H9 (cell line): ENCODE data around the gene SLC1A6. TPM values are rescaled to one million over a fixed set of nuclear protein-coding genes. Genes with fewer than 3 reads are reported as not detected.

Experiments used
- DNase-seq: peaks from one replicate; pipeline ENCODE4 v3.0.0-alpha.2; 2017
- H2AFZ ChIP-seq: one replicate; pipeline ENCODE4 v1.6.1; 2013; ENCODE audit warnings: mild to moderate bottlenecking, low read length, control low read depth, moderate library complexity
- H2AK5ac ChIP-seq: 2 replicates; pipeline ENCODE4 v1.6.1; 2013; ENCODE audit warnings: low read length, control low read depth, mixed read lengths; ENCODE audit not compliant: insufficient read length
- H2BK120ac ChIP-seq: one replicate; pipeline ENCODE4 v1.6.1; 2013; ENCODE audit warnings: low read depth, mild to moderate bottlenecking, low read length, control low read depth, inconsistent platforms; ENCODE audit not compliant: poor library complexity, severe bottlenecking
- H2BK12ac ChIP-seq: 2 replicates; pipeline ENCODE4 v1.6.1; 2013; ENCODE audit warnings: low read length, control low read depth, mixed read lengths, low read depth; ENCODE audit not compliant: insufficient read length
- H2BK15ac ChIP-seq: 2 replicates; pipeline ENCODE4 v1.6.1; 2013; ENCODE audit warnings: low read depth, low read length, control low read depth
- H2BK20ac ChIP-seq: one replicate; pipeline ENCODE4 v1.6.1; 2013; ENCODE audit warnings: low read depth, mild to moderate bottlenecking, low read length, control low read depth, inconsistent platforms; ENCODE audit not compliant: poor library complexity, severe bottlenecking
- H2BK5ac ChIP-seq: 2 replicates; pipeline ENCODE4 v1.6.1; 2013; ENCODE audit warnings: low read length, control low read depth, mixed read lengths; ENCODE audit not compliant: insufficient read length
- H3K14ac ChIP-seq: 2 replicates; pipeline ENCODE4 v1.6.1; 2013; ENCODE audit warnings: low read length, control low read depth; ENCODE audit not compliant: insufficient read depth
- H3K18ac ChIP-seq: 2 replicates; pipeline ENCODE4 v1.6.1; 2013; ENCODE audit warnings: low read depth, mild to moderate bottlenecking, mixed read lengths, low read length, control low read depth; ENCODE audit not compliant: insufficient read length
- H3K23ac ChIP-seq: 2 replicates; pipeline ENCODE4 v1.6.1; 2013; ENCODE audit warnings: low read length, control low read depth, mixed read lengths, low read depth; ENCODE audit not compliant: insufficient read length
- H3K23me2 ChIP-seq: 2 replicates; pipeline ENCODE4 v1.6.1; 2013; ENCODE audit warnings: low read depth, mild to moderate bottlenecking, mixed read lengths, low read length, control low read depth; ENCODE audit not compliant: insufficient read length, poor library complexity, severe bottlenecking
- H3K27ac ChIP-seq: 2 replicates; pipeline ENCODE4 v1.5.1; 2013; ENCODE audit warnings: low read length, control low read depth, mixed read lengths, low read depth; ENCODE audit not compliant: insufficient read length
- H3K27me3 ChIP-seq: 2 replicates; pipeline ENCODE4 v1.6.1; 2013; ENCODE audit warnings: low read length, control low read depth, inconsistent platforms; ENCODE audit not compliant: insufficient read depth
- H3K4ac ChIP-seq: 2 replicates; pipeline ENCODE4 v1.6.1; 2013; ENCODE audit warnings: low read depth, mild to moderate bottlenecking, control low read depth, inconsistent platforms, low read length, moderate library complexity
- H3K4me1 ChIP-seq: 2 replicates; pipeline ENCODE4 v1.6.1; 2013; ENCODE audit warnings: low read length, control low read depth, inconsistent platforms; ENCODE audit not compliant: insufficient read depth
- H3K4me2 ChIP-seq: 2 replicates; pipeline ENCODE4 v1.6.1; 2013; ENCODE audit warnings: low read length, control low read depth, mixed read lengths; ENCODE audit not compliant: insufficient read length, insufficient read depth
- H3K56ac ChIP-seq: 2 replicates; pipeline ENCODE4 v1.6.1; 2013; ENCODE audit warnings: low read depth, mild to moderate bottlenecking, mixed read lengths, low read length, control low read depth; ENCODE audit not compliant: insufficient read length
- H3K79me1 ChIP-seq: 2 replicates; pipeline ENCODE4 v1.6.1; 2013; ENCODE audit warnings: low read depth, mild to moderate bottlenecking, moderate library complexity, low read length, control low read depth, inconsistent platforms; ENCODE audit not compliant: insufficient read depth, poor library complexity, severe bottlenecking
- H3K79me2 ChIP-seq: 2 replicates; pipeline ENCODE4 v1.6.1; 2013; ENCODE audit warnings: low read length, control low read depth, inconsistent platforms; ENCODE audit not compliant: insufficient read depth
- H3K9ac ChIP-seq: 2 replicates; pipeline ENCODE4 v1.6.1; 2013; ENCODE audit warnings: low read length, control low read depth, mixed read lengths; ENCODE audit not compliant: insufficient read length; ENCODE audit errors: extremely low read depth
- H3K9me3 ChIP-seq: one replicate; pipeline ENCODE4 v1.6.1; 2013; ENCODE audit warnings: low read depth, low read length, inconsistent platforms; ENCODE audit not compliant: control insufficient read depth
- H3T11ph ChIP-seq: one replicate; pipeline ENCODE4 v1.6.1; 2013; ENCODE audit warnings: mild to moderate bottlenecking, low read length, control low read depth, inconsistent platforms
- H4K20me1 ChIP-seq: one replicate; pipeline ENCODE4 v1.6.1; 2013; ENCODE audit not compliant: control insufficient read depth, insufficient read length, insufficient read depth
- H4K5ac ChIP-seq: 2 replicates; pipeline ENCODE4 v1.6.1; 2013; ENCODE audit warnings: low read depth, mild to moderate bottlenecking, mixed read lengths, low read length, control low read depth; ENCODE audit not compliant: insufficient read length
- H4K8ac ChIP-seq: replicated peaks from 2 replicates; pipeline ENCODE4 v1.6.1; 2013; ENCODE audit warnings: low read length, control low read depth, mixed read lengths, low read depth; ENCODE audit not compliant: insufficient read length
- H4K91ac ChIP-seq: 2 replicates; pipeline ENCODE4 v1.6.1; 2013; ENCODE audit warnings: low read depth, mild to moderate bottlenecking, moderate library complexity, mixed read lengths, low read length, control low read depth; ENCODE audit not compliant: insufficient read length
- H3K27ac Mint-ChIP-seq, 3 experiments: 2 replicates in 2 of 3; 3 replicates in 1 of 3; pipeline ENCODE4 v1.8.0; 2020 to 2021; ENCODE audit warnings: mixed read lengths in 3 of 3, mild to moderate bottlenecking in 1 of 3, moderate library complexity in 1 of 3
- H3K27me3 Mint-ChIP-seq: 2 replicates; pipeline ENCODE4 v1.8.0; 2021; ENCODE audit warnings: low read depth, mild to moderate bottlenecking, moderate library complexity, mixed read lengths
- H3K36me3 Mint-ChIP-seq, 3 experiments: 2 replicates in 2 of 3; 3 replicates in 1 of 3; pipeline ENCODE4 v1.8.0; 2020 to 2021; ENCODE audit warnings: low read depth in 3 of 3, mixed read lengths in 3 of 3; ENCODE audit not compliant: insufficient read depth in 1 of 3
- H3K4me1 Mint-ChIP-seq, 2 experiments: 2 replicates each; pipeline ENCODE4 v1.8.0; 2020; ENCODE audit warnings: mixed read lengths in 2 of 2
- H3K4me3 Mint-ChIP-seq, 2 experiments: 2 replicates in 1 of 2; 3 replicates in 1 of 2; pipeline ENCODE4 v1.8.0; 2020 to 2021; ENCODE audit warnings: mild to moderate bottlenecking in 2 of 2, mixed read lengths in 2 of 2, moderate library complexity in 1 of 2
- H3K9me3 Mint-ChIP-seq, 2 experiments: 2 replicates in 1 of 2; 3 replicates in 1 of 2; pipeline ENCODE4 v1.8.0; 2020; ENCODE audit warnings: mild to moderate bottlenecking in 2 of 2, mixed read lengths in 2 of 2, moderate library complexity in 1 of 2
- CTCF ChIP-seq: fragments of 200-600 bp; sonication (generic); conservative IDR thresholded peaks from 3 replicates; pipeline ENCODE4 v1.8.0; 2021; ENCODE audit warnings: antibody characterized with exemption, mild to moderate bottlenecking
- WGBS: extraction: QIAGEN DNeasy Blood & Tissue Kit; methylation state at CpG from one replicate; pipeline ENCODE4 v1.1.7; 2013; ENCODE audit warnings: missing lambda C conversion rate, low lambda C conversion rate, mixed read lengths; ENCODE audit not compliant: insufficient read length; ENCODE audit errors: extremely low coverage; 5-methylcytosine and 5-hydroxymethylcytosine counted together
- total RNA-seq: library from RNA; stranded (reverse); gene quantifications from 2 replicates; pipeline ENCODE4 v1.2.1, GENCODE V29; 2021

SLC1A6 gene
- total RNA-seq, 1 experiment from 2014 or later, result 8.3 TPM

- Histone ChIP-seq H2BK15ac (no peak overlapping the region), H4K8ac (no peak overlapping the region), H3K23me2 (no peaks in the 10 kb centered on the region), H3K27ac (no peak overlapping the region), H3K4me1 (no peaks in the 10 kb centered on the region), H3K27me3 (no peaks in the 10 kb centered on the region; the same call in 1 of the 2 replicates), H3K14ac (no peak overlapping the region), H4K91ac (no peak overlapping the region), H2BK120ac (no peak overlapping the region), H2BK12ac (no peak overlapping the region), H3K23ac (no peak overlapping the region), H3K18ac (no peak overlapping the region), H3K79me2 (no peaks in the 10 kb centered on the region), H4K5ac (no peak overlapping the region), H3T11ph (no peak overlapping the region), H2AK5ac (no peak overlapping the region), H3K4me2 (no peak overlapping the region), H3K9me3 (no peaks in the 10 kb centered on the region), H3K79me1 (no peaks in the 10 kb centered on the region), H2AFZ (no peak overlapping the region), H3K9ac (no peak overlapping the region), H4K20me1 (no peaks in the 10 kb centered on the region), H2BK20ac (no peak overlapping the region), H3K56ac (no peak overlapping the region), H2BK5ac (no peak overlapping the region), H3K4ac (no peak overlapping the region)
- TF ChIP-seq CTCF, result no peak
- Mint-ChIP-seq H3K27me3 (peaks cover 4% of the 10 kb centered on the region), H3K27ac (no peak overlapping the region), H3K36me3 (peaks cover 0 to 40% (median 7%) of the 10 kb centered on the region in 3 experiments; a peak in 4 of 7 replicates), H3K4me1 (no peaks in the 10 kb centered on the region), H3K4me3 (no peak overlapping the region), H3K9me3 (peaks cover 59 to 89% of the 10 kb centered on the region in 2 experiments)
- DNase-seq, result no peak
- no CpG with 5 or more reads among the region's 5 CpGs for WGBS
These were observed 62.8 kb downstream of the SLC1A6 start for GRCh38 chr19:14916848-14917247.
